NCI-H1105 treated with DMSO at 0.1 percent for 48 hours (cell line): ENCODE data around the gene GGCT.
"Not testable (repeated sequence)": the region's sequence is repeated elsewhere in the genome, so short reads cannot be mapped to it uniquely, and the experiment has no call there.

ENCODE experiments used
- DNase-seq: peaks from one replicate; lab custom pipeline; 2025; lab: John Stamatoyannopoulos, UW

GGCT gene

GRCh38 chr7:30504301-30505173 lies at the start of gene GGCT:
TSS of gene GGCT (minus strand) at chr7:30504829. CDS start at chr7:30504709, 120 bp downstream.
- peak; percentile 99 for DNase-seq

GRCh38 chr7:30553546-30553945 lies 48.9 kb upstream of the GGCT start:
- DNase-seq, result no peak

GRCh38 chr7:30553141-30553540 lies 48.5 kb upstream of the GGCT start:
- no peak for DNase-seq

GRCh38 chr7:30552330-30552729 lies 47.7 kb upstream of the GGCT start:
- DNase-seq, result no peak

- DNase-seq, result no peak
Measured at GRCh38 chr7:30549931-30550493, 45.4 kb upstream of the GGCT start.

GRCh38 chr7:30548845-30549244 lies 44.2 kb upstream of the GGCT start:
- peak; percentile 81 for DNase-seq

- DNase-seq, result no peak
Measured at GRCh38 chr7:30546596-30546995, 42.0 kb upstream of the GGCT start.

- no peak for DNase-seq
Measured at GRCh38 chr7:30545791-30546555, 41.3 kb upstream of the GGCT start.

- DNase-seq, result no peak
Measured at GRCh38 chr7:30543813-30544525, 39.3 kb upstream of the GGCT start.

GRCh38 chr7:30543115-30543514 lies 38.5 kb upstream of the GGCT start:
- DNase-seq, result not testable (repeated sequence)

GRCh38 chr7:30533886-30534285 lies 29.3 kb upstream of the GGCT start:
- no peak for DNase-seq

GRCh38 chr7:30531286-30531685 lies 26.7 kb upstream of the GGCT start:
- no peak for DNase-seq

- DNase-seq, result no peak
Measured at GRCh38 chr7:30530373-30530772, 25.7 kb upstream of the GGCT start.

- no peak for DNase-seq
Measured at GRCh38 chr7:30528779-30529178, 24.1 kb upstream of the GGCT start.

- not testable (repeated sequence) for DNase-seq
Measured at GRCh38 chr7:30527297-30527696, 22.7 kb upstream of the GGCT start.

GRCh38 chr7:30526163-30526562 lies 21.5 kb upstream of the GGCT start:
- no peak for DNase-seq

GRCh38 chr7:30525429-30525828 lies 20.8 kb upstream of the GGCT start:
- DNase-seq, result no peak

- no peak for DNase-seq
Measured at GRCh38 chr7:30524545-30524944, 19.9 kb upstream of the GGCT start.

- no peak for DNase-seq
Measured at GRCh38 chr7:30523466-30523865, 18.8 kb upstream of the GGCT start.

- DNase-seq, result no peak
Measured at GRCh38 chr7:30522159-30522558, 17.5 kb upstream of the GGCT start.

GRCh38 chr7:30521532-30521931 lies 16.9 kb upstream of the GGCT start:
- DNase-seq, result no peak

- DNase-seq, result peak; percentile 12
Measured at GRCh38 chr7:30519122-30519521, 14.5 kb upstream of the GGCT start.
